ENCODE measurements around the gene HUS1. TPM values are rescaled to one million over a fixed set of nuclear protein-coding genes. Genes with fewer than 3 reads are reported as not detected.
A peak's percentile ranks its signal among the peaks of the same experiment; 100 is the strongest.

HUS1 gene
- total RNA-seq, result 10 to 100 TPM; 21.5 to 35.9 (median 28.1) TPM
- polyA plus RNA-seq, result 10 to 100 TPM in 1 of 2 donors, 1 to 10 TPM in 1; 9.6 to 11.6 TPM
- long read RNA-seq, donor 1, partial matches to known transcripts, result 0 of 11 reads
- long read RNA-seq, donor 1, other reads (novel, unspliced or antisense), result 5 of 11 reads
- long read RNA-seq, donor 2, transcript HUS1-201 (8 exons, 2,935 nt), result major isoform, 7 of 23 reads
- long read RNA-seq, donor 2, partial matches to known transcripts, result 0 of 23 reads
- long read RNA-seq, donor 2, other reads (novel, unspliced or antisense), result 15 of 23 reads
- long read RNA-seq, donor 3, transcript HUS1-201 (8 exons, 2,935 nt), result major isoform, 6 of 39 reads
- long read RNA-seq, donor 3, partial matches to known transcripts, result 2 of 39 reads
- long read RNA-seq, donor 3, other reads (novel, unspliced or antisense), result 27 of 39 reads

DNA sequence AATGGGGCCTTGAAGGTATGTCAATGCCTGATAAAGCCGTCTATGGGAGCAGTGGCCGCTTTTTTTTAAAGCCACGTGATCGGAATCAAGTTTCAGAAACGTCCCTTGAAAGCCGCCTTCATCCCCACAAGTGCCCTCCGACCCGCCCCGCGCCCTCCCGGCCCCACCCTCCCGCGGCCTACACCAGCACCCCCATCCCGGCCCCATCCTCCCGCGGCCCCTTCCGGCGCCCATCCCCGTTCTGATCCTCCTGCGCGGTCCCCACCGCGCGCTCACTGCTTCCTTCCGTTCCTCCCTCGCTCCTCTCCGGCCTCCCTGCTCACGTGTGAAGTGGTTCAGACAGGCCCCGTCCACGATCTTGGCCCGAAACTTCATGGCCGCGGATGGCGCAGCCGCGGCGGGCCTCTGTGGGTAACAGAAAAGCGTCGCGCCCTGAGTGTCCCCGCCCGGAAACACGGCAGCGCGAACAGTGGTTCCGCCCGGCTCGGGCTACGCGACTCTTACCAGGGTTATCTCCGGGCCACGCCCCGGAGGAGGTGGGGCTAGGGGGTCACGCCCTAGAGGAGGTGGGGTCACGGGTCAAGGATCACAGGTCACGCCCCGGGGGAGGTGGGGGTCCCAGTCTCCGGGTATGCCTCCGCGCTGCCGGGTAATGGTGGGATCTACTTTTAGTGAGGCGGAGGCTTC is at the start of gene HUS1:
Gene HUS1, minus strand, starts transcription at position 471 of the 687 bp plus-strand sequence. Its CDS starts 96 bp downstream, at position 375.
- Histone ChIP-seq H3K4me3 (peak within 1 kb of the TSS; percentile 52 to 80 (median 68)), H3K27ac (peak within 1 kb of the TSS; percentile 52 to 92 (median 86)), H3K36me3 (peaks cover 0 to 43% (median 38%) of the 10 kb centered on the region in 9 donors), H3K9me3 (peaks cover 0 to 4% (median 0%) of the 10 kb centered on the region in 11 donors), H3K4me1 (peaks cover 5 to 21% (median 13%) of the 10 kb centered on the region in 9 donors), H3K27me3 (no peaks in the 10 kb centered on the region)
- DNase-seq (peak; percentile 90 to 93), ATAC-seq (peak; percentile 97 to 99 (median 99))
- WGBS, 2 donors, result 1 to 2% methylated on average over 62 of the region's 62 CpGs
- intact Hi-C loops (cut with DNase I), result loop anchor here in 2 of 10 donors (5.0 kb wide), 1 partner anchor 108 kb away; the partner anchor contains the start of gene UPP1 (in 2 of the 2)
- TF ChIP-seq, protein P1, sequence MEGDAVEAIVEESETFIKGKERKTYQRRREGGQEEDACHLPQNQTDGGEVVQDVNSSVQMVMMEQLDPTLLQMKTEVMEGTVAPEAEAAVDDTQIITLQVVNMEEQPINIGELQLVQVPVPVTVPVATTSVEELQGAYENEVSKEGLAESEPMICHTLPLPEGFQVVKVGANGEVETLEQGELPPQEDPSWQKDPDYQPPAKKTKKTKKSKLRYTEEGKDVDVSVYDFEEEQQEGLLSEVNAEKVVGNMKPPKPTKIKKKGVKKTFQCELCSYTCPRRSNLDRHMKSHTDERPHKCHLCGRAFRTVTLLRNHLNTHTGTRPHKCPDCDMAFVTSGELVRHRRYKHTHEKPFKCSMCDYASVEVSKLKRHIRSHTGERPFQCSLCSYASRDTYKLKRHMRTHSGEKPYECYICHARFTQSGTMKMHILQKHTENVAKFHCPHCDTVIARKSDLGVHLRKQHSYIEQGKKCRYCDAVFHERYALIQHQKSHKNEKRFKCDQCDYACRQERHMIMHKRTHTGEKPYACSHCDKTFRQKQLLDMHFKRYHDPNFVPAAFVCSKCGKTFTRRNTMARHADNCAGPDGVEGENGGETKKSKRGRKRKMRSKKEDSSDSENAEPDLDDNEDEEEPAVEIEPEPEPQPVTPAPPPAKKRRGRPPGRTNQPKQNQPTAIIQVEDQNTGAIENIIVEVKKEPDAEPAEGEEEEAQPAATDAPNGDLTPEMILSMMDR (IDR thresholded peaks at IDR 0.05), result no peak

DNA sequence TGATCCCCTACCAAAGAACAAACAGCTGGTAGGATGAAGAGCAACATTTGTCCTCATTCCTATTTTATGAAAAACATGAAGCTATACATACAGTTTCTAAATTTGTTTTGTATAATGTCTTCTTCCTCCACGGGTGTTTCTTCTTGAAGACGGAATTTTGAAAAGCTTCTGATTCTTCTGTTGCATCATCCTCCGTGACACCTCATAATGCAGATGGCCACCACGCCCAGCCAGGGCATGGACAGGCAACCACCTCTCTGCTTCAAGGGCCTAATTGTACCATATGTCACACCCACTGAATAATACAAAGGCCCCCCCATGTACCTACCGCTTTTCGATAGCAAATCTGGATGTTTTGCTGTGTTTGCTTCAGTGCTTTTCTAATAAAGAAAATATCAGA is 49.5 kb upstream of the HUS1 start, which contains the start of gene SUN3:
Gene SUN3, minus strand, starts transcription at position 170 of the 400 bp plus-strand sequence. Its CDS starts 169 bp downstream, at position 1.
- Histone ChIP-seq H3K27me3 (peaks cover 0 to 57% (median 10%) of the 10 kb centered on the region in 7 donors), H3K9me3 (peaks cover 0 to 10% (median 0%) of the 10 kb centered on the region in 11 donors), H3K4me3 (no peak within 1 kb of the TSS), H3K4me1 (no peaks in the 10 kb centered on the region), H3K36me3 (no peaks in the 10 kb centered on the region), H3K27ac (no peak within 1 kb of the TSS)
- ATAC-seq (no peak), DNase-seq (no peak)
- intact Hi-C loops (cut with DNase I), result no loop called here
- whole genome bisulfite sequencing, 2 donors, result 89 to 90% methylated on average over 6 of the region's 6 CpGs
- TF ChIP-seq, protein P1 (IDR thresholded peaks at IDR 0.05), result no peak

DNA sequence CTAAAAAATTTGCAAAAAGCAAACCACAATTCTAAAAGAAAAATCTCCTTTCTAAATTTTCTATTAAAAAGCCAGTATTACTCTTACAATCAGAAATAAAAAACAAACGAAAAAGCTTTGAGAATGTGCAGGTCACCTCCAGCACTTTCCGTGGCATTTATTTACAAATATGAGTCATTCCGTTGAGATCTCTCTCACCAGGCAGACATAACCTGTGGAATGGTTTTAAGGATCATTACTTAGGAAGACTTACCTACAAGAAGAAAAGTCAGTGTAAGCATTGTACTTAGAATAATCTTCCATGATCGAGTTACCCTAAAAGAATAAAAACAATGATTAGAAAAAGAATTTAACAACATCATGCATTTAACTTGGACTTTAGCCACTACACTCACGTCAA is 46.2 kb upstream of the HUS1 start:
- peaks cover 0 to 27% (median 6%) of the 10 kb centered on the region in 7 donors for H3K27me3 ChIP-seq
- 75 to 77% methylated on average over 5 of the region's 5 CpGs for WGBS, 2 donors
- H3K9me3 ChIP-seq, result peaks cover 0 to 35% (median 9%) of the 10 kb centered on the region in 11 donors
- intact Hi-C loops (cut with DNase I), result no loop called here
- DNase-seq, result no peak
- H3K4me3 ChIP-seq, result no peak overlapping the region
- TF ChIP-seq, protein P1 (IDR thresholded peaks at IDR 0.05), result no peak
- no peaks in the 10 kb centered on the region for H3K4me1 ChIP-seq
- H3K36me3 ChIP-seq, result no peaks in the 10 kb centered on the region
- H3K27ac ChIP-seq, result no peak overlapping the region
- ATAC-seq, result no peak

DNA sequence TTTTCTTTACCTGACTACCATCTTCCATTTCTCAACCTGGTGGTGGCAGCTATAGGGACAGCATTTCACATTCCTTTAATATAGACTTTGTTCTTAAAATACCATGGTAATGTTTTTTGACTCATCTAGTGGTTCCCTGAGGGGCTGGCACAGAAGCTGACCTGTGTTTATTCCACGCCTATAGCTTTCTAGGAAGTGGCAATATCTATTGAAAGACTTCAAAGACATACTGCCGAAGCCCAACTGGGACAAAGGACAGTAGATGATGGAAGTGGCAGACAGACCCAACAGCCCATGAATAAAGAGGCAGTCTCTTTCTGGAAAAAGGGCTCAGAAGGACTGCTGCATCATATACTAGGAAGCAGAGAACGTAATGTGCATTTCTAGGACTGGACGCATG is 38.3 kb upstream of the HUS1 start:
- no peaks in the 10 kb centered on the region for H3K27me3 ChIP-seq
- intact Hi-C loops (cut with DNase I), result no loop called here
- DNase-seq (no peak), ATAC-seq (no peak)
- 89 to 92% methylated on average over 4 of the region's 4 CpGs for WGBS, 2 donors
- H3K36me3 ChIP-seq, result no peaks in the 10 kb centered on the region
- peaks cover 0 to 21% (median 0%) of the 10 kb centered on the region in 11 donors for H3K9me3 ChIP-seq
- no peak overlapping the region for H3K27ac ChIP-seq
- H3K4me3 ChIP-seq, result no peak overlapping the region
- no peaks in the 10 kb centered on the region for H3K4me1 ChIP-seq
- TF ChIP-seq, protein P1 (IDR thresholded peaks at IDR 0.05), result no peak
